Measurements from ENCODE around the gene OCRL.

OCRL gene

GRCh38 chrX:129540068-129540653, at the start of gene OCRL:
Gene OCRL (plus strand): TSS chrX:129540259. CDS start chrX:129540440, 181 bp downstream.
- DNase-seq: peak; percentile 39 to 75

GRCh38 chrX:129490330-129490729, 49.7 kb upstream of the OCRL start:
- no peak for DNase-seq

GRCh38 chrX:129493643-129494042, 46.4 kb upstream of the OCRL start:
- DNase-seq: no peak

GRCh38 chrX:129494887-129495286, 45.2 kb upstream of the OCRL start:
- DNase-seq: no peak

- no peak for DNase-seq
These were observed 44.2 kb upstream of the OCRL start for GRCh38 chrX:129495900-129496299.

GRCh38 chrX:129496625-129497024, 43.4 kb upstream of the OCRL start:
- no peak for DNase-seq

- no peak for DNase-seq
These were observed 42.8 kb upstream of the OCRL start for GRCh38 chrX:129497146-129497843.

GRCh38 chrX:129510331-129510730, 29.7 kb upstream of the OCRL start:
- DNase-seq: no peak

GRCh38 chrX:129511689-129512088, 28.4 kb upstream of the OCRL start:
- DNase-seq: no peak

- DNase-seq: no peak
These were observed 27.6 kb upstream of the OCRL start for GRCh38 chrX:129512409-129512808.

GRCh38 chrX:129516402-129516801, 23.7 kb upstream of the OCRL start:
- no peak for DNase-seq

GRCh38 chrX:129520151-129520550, 19.9 kb upstream of the OCRL start:
- no peak for DNase-seq

- peak; percentile 55 to 82 for DNase-seq
These were observed 17.6 kb upstream of the OCRL start for GRCh38 chrX:129522184-129523078.

- peak; percentile 50 to 72 for DNase-seq
These were observed 16.8 kb upstream of the OCRL start, which contains the start of gene SMARCA1 for GRCh38 chrX:129523079-129523911. Gene SMARCA1 (minus strand): TSS chrX:129523490. CDS start chrX:129523370, 120 bp downstream.

GRCh38 chrX:129524250-129524850, 15.7 kb upstream of the OCRL start:
- no peak for DNase-seq

- no peak for DNase-seq
These were observed 14.9 kb upstream of the OCRL start for GRCh38 chrX:129525162-129525561.

GRCh38 chrX:129525896-129526295, 14.2 kb upstream of the OCRL start:
- DNase-seq: no peak

- peak in 1 of 2 experiments; percentile 46 for DNase-seq
These were observed 10.3 kb upstream of the OCRL start for GRCh38 chrX:129529685-129530281.

- no peak for DNase-seq
These were observed 9.6 kb upstream of the OCRL start for GRCh38 chrX:129530410-129530809.

GRCh38 chrX:129531132-129531531, 8.9 kb upstream of the OCRL start:
- DNase-seq: no peak

GRCh38 chrX:129534816-129535578, 5.1 kb upstream of the OCRL start:
- DNase-seq: no peak

All from NCI-H524 (cell line).